Measurements from ENCODE around the gene UBE2U. TPM values are rescaled to one million over a fixed set of nuclear protein-coding genes. Genes with fewer than 3 reads are reported as not detected.

UBE2U gene
- total and polyA plus RNA-seq, 10 of the 15 experiments (the other 5 are each of a cell fraction or from before 2014, with no cell fraction given) = not detected

DNA sequence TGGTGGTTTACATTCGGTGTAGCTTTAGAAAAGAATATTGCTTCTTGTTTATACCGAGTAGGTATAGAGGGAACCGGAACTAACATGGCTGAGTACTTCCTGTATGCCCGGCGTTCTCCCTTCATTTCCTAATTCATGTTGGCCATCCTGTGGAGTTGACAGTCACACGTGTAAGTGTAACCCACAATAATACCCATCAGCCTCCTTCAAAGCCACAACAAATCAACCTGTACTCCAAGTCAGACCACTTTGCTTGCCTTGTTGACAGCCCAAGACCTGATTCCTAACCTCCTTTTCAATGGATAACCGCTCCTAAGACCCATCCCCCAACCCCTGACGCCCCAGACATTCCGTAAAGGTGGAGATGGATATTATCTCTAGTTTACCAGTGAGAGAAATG is 42.1 kb downstream of the UBE2U start:
- TF ChIP-seq ETV6 (conservative IDR thresholded peaks at IDR 0.05 in 1 of 2, IDR thresholded peaks at IDR 0.05 in 1 of 2; ENCODE audit: borderline replicate concordance in 1 of 2, low read depth in 1 of 2) (0 out of 4 replicates have a peak, but pooled peaks of 1 of the 2 experiments have one; percentile 24), FOXM1 (IDR thresholded peaks at IDR 0.05; ENCODE audit: low read depth, low read length) (no peak)
- FAIRE-seq = no peak
- no peak overlapping the region for H3K9ac ChIP-seq (ENCODE audit: control insufficient read depth, insufficient read depth, low read length)
- no peak overlapping the region for H3K27ac ChIP-seq (ENCODE audit: control insufficient read depth, insufficient read depth)
- no peaks in the 10 kb centered on the region for H4K20me1 ChIP-seq (ENCODE audit: control insufficient read depth, insufficient read depth)
- 0 out of 4 replicates have a peak, but pooled peaks cover 0 to 2% of the 10 kb centered on the region in 2 experiments for H3K27me3 ChIP-seq (replicated peaks in 1 of 2; ENCODE audit: control insufficient read depth in 2 of 2, insufficient read depth in 2 of 2, low read length in 1 of 2)
- 29% methylated on average over 9 of the region's 9 CpGs for WGBS (ENCODE audit: insufficient coverage, insufficient replicate concordance, low lambda C conversion rate, missing lambda C conversion rate)
- intact Hi-C loops (cut with micrococcal nuclease; ENCODE audit: unreplicated experiment) (loop anchor here (2.0 kb wide), 1 partner anchor 325 kb away; no protein-coding TSS in a partner anchor), in situ Hi-C loops (cut with MboI) (no loop called here)
- no peaks in the 10 kb centered on the region for H3K9me3 ChIP-seq (replicated peaks; ENCODE audit: control insufficient read depth, insufficient read depth, low read length)
- BruUV-seq (replicated peaks) = no TSS peak
- RAD21 ChIA-PET (ENCODE audit: unreplicated experiment) = interaction anchor here (0.8 to 7.4 kb wide), 11 partner anchors 12 to 688 kb away, joined by 3 to 61 read pairs (median 4); no protein-coding TSS in a partner anchor
- no peak for DNase-seq (ENCODE audit: low read depth, low spot score)
- H2AFZ ChIP-seq (ENCODE audit: control insufficient read depth, low read depth, low read length) = peak overlapping the region; percentile 67
- H3K4me1 ChIP-seq (ENCODE audit: control insufficient read depth, insufficient read depth, low read length) = no peaks in the 10 kb centered on the region
- no peaks in the 10 kb centered on the region for H3K36me3 ChIP-seq (ENCODE audit: control insufficient read depth in 2 of 2, insufficient read depth in 2 of 2, low read length in 1 of 2)
- H3K4me3 ChIP-seq = no peak overlapping the region
- CTCF ChIA-PET = interaction anchor here (0.7 to 6.0 kb wide), 16 partner anchors 21 to 688 kb away, joined by 3 to 51 read pairs (median 4); no protein-coding TSS in a partner anchor
- H3K4me2 ChIP-seq (ENCODE audit: control insufficient read depth, insufficient read depth) = no peak overlapping the region
- SMC1A ChIA-PET (ENCODE audit: uncharacterized antibody, unreplicated experiment) = interaction anchor here (0.6 to 6.4 kb wide), 19 partner anchors 9 to 806 kb away, joined by 3 to 49 read pairs (median 4); no protein-coding TSS in a partner anchor
- H3K79me2 ChIP-seq (ENCODE audit: control insufficient read depth, insufficient read depth, low read length) = no peaks in the 10 kb centered on the region
- POLR2A ChIA-PET = no interaction called here
- ATAC-seq = 0 out of 3 replicates have a peak, but pooled peaks have one; percentile 28

GRCh38 chr1:64246294-64246917 is 43.0 kb downstream of the UBE2U start:
- DNase-seq (ENCODE audit: low read depth, low spot score) = no peak
- Histone ChIP-seq H3K27ac (ENCODE audit: control insufficient read depth, insufficient read depth) (no peak overlapping the region), H3K9me3 (replicated peaks; ENCODE audit: control insufficient read depth, insufficient read depth, low read length) (no peaks in the 10 kb centered on the region), H3K9ac (ENCODE audit: control insufficient read depth, insufficient read depth, low read length) (no peak overlapping the region), H3K4me2 (ENCODE audit: control insufficient read depth, insufficient read depth) (no peak overlapping the region), H3K4me3 (no peak overlapping the region), H3K4me1 (ENCODE audit: control insufficient read depth, insufficient read depth, low read length) (no peaks in the 10 kb centered on the region), H2AFZ (ENCODE audit: control insufficient read depth, low read depth, low read length) (no peak overlapping the region), H3K79me2 (ENCODE audit: control insufficient read depth, insufficient read depth, low read length) (no peaks in the 10 kb centered on the region), H3K36me3 (ENCODE audit: control insufficient read depth in 2 of 2, insufficient read depth in 2 of 2, low read length in 1 of 2) (no peaks in the 10 kb centered on the region), H4K20me1 (ENCODE audit: control insufficient read depth, insufficient read depth) (no peaks in the 10 kb centered on the region), H3K27me3 (replicated peaks in 1 of 2; ENCODE audit: control insufficient read depth in 2 of 2, insufficient read depth in 2 of 2, low read length in 1 of 2) (0 out of 4 replicates have a peak, but pooled peaks cover 0 to 2% of the 10 kb centered on the region in 2 experiments)
- no TSS peak for BruUV-seq (replicated peaks)
- ChIA-PET CTCF (interaction anchor here (0.7 to 2.9 kb wide), 39 partner anchors 9 to 1283 kb away, joined by 3 to 35 read pairs (median 4); no protein-coding TSS in a partner anchor), POLR2A (interaction anchor here (0.8 kb wide), 1 partner anchor 327 kb away, joined by 6 read pairs; no protein-coding TSS in a partner anchor), RAD21 (ENCODE audit: unreplicated experiment) (interaction anchor here (0.6 to 7.4 kb wide), 10 partner anchors 108 to 689 kb away, joined by 3 to 61 read pairs (median 4); no protein-coding TSS in a partner anchor), SMC1A (ENCODE audit: uncharacterized antibody, unreplicated experiment) (interaction anchor here (0.7 to 6.4 kb wide), 18 partner anchors 82 to 1386 kb away, joined by 3 to 49 read pairs (median 4); no protein-coding TSS in a partner anchor)
- WGBS (ENCODE audit: insufficient coverage, insufficient replicate concordance, low lambda C conversion rate, missing lambda C conversion rate) = 1% methylated on average over 4 of the region's 4 CpGs
- in situ Hi-C loops (cut with MboI) = no loop called here
- ATAC-seq = peak; percentile 62
- intact Hi-C loops (cut with micrococcal nuclease; ENCODE audit: unreplicated experiment) = loop anchor here (1.0 to 2.0 kb wide), 3 partner anchors 110 to 632 kb away; no protein-coding TSS in a partner anchor
- no peak for FAIRE-seq
- TF ChIP-seq MEF2A (IDR thresholded peaks at IDR 0.05; ENCODE audit: insufficient read depth, low read depth, low read length) (no peak), CBX5 (IDR thresholded peaks at IDR 0.05; ENCODE audit: low read depth) (no peak), SKIL (IDR thresholded peaks at IDR 0.05; ENCODE audit: low read depth, poor library complexity, severe bottlenecking) (peak; percentile 25), RAD21 (IDR thresholded peaks at IDR 0.05; ENCODE audit: insufficient read depth, low read depth, low read length) (peak; percentile 86)
- TF ChIP-seq, protein P1, sequence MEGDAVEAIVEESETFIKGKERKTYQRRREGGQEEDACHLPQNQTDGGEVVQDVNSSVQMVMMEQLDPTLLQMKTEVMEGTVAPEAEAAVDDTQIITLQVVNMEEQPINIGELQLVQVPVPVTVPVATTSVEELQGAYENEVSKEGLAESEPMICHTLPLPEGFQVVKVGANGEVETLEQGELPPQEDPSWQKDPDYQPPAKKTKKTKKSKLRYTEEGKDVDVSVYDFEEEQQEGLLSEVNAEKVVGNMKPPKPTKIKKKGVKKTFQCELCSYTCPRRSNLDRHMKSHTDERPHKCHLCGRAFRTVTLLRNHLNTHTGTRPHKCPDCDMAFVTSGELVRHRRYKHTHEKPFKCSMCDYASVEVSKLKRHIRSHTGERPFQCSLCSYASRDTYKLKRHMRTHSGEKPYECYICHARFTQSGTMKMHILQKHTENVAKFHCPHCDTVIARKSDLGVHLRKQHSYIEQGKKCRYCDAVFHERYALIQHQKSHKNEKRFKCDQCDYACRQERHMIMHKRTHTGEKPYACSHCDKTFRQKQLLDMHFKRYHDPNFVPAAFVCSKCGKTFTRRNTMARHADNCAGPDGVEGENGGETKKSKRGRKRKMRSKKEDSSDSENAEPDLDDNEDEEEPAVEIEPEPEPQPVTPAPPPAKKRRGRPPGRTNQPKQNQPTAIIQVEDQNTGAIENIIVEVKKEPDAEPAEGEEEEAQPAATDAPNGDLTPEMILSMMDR (IDR thresholded peaks at IDR 0.05 in 2 of 3, conservative IDR thresholded peaks at IDR 0.05 in 1 of 3; ENCODE audit: control insufficient read depth in 2 of 3, extremely low read depth in 1 of 3, insufficient read depth in 1 of 3, low read depth in 3 of 3, low read length in 3 of 3) = peak; percentile 47 to 71 (median 60)

All from GM12878 (cell line).